Thymus (tissue), 11 donors: Measurements from ENCODE around the gene ABCD3. TPM values are rescaled to one million over a fixed set of nuclear protein-coding genes. Genes with fewer than 3 reads are reported as not detected.
"Not testable (repeated sequence)": the region's sequence is repeated elsewhere in the genome, so short reads cannot be mapped to it uniquely, and the experiment has no call there.

Experiments used
- DNase-seq, 9 donors: peaks; one replicate each; pipeline ENCODE4 v3.0.0-alpha.2; 2013; ENCODE audit warnings: low spot score in 9 of 9, low read depth in 6 of 9, missing footprints in 1 of 9
- H3K27ac ChIP-seq, 2 donors: one replicate each; pipeline ENCODE4 v1.5.1; 2013; ENCODE audit warnings: control low read depth in 1 of 2, low read depth in 1 of 2, low read length in 1 of 2, mild to moderate bottlenecking in 1 of 2, moderate library complexity in 1 of 2
- H3K27me3 ChIP-seq, 2 donors: one replicate each; pipeline ENCODE4 v1.5.1; 2013; ENCODE audit warnings: low read length in 1 of 2; ENCODE audit not compliant: control insufficient read depth in 2 of 2, insufficient read depth in 1 of 2
- H3K36me3 ChIP-seq, 2 donors: one replicate each; pipeline ENCODE4 v1.5.1; 2013; ENCODE audit warnings: low read length in 1 of 2, mild to moderate bottlenecking in 1 of 2, moderate library complexity in 1 of 2; ENCODE audit not compliant: control insufficient read depth in 2 of 2, insufficient read depth in 2 of 2
- H3K4me1 ChIP-seq, 2 donors: one replicate each; pipeline ENCODE4 v1.5.1; 2013; ENCODE audit warnings: low read length in 2 of 2; ENCODE audit not compliant: control insufficient read depth in 2 of 2, insufficient read depth in 2 of 2
- H3K4me3 ChIP-seq, 2 donors: one replicate each; pipeline ENCODE4 v1.5.1; 2013; ENCODE audit warnings: low read length in 2 of 2, control low read depth in 1 of 2, mild to moderate bottlenecking in 1 of 2
- H3K9me3 ChIP-seq, 2 donors: one replicate each; pipeline ENCODE4 v1.5.1; 2013; ENCODE audit warnings: low read length in 1 of 2, mild to moderate bottlenecking in 1 of 2; ENCODE audit not compliant: control insufficient read depth in 2 of 2, insufficient read depth in 1 of 2
- WGBS: extraction: QIAGEN DNeasy Blood & Tissue Kit; methylation state at CpG from one replicate; pipeline ENCODE4 v1.1.7; 2013; 5-methylcytosine and 5-hydroxymethylcytosine counted together
- polyA plus RNA-seq: library from polyadenylated mRNA; stranded (reverse); fragments of 200-250 nt; gene quantifications from one replicate; pipeline ENCODE4 v1.2.3, GENCODE V29; 2013
- total RNA-seq: library from RNA; stranded (reverse); fragments of 120-200 nt; gene quantifications from one replicate; pipeline ENCODE4 v1.2.4, GENCODE V29; 2013
- donor health status: healthy.

The ABCD3 gene
- total and polyA plus RNA-seq, 2 donors = 84.2 to 92.7 TPM

GRCh38 chr1:94565901-94566300 lies 147.7 kb downstream of the ABCD3 start:
- Histone ChIP-seq H3K9me3 (no peaks in the 10 kb centered on the region), H3K36me3 (no peaks in the 10 kb centered on the region), H3K4me3 (no peak overlapping the region), H3K27me3 (no peaks in the 10 kb centered on the region), H3K4me1 (no peaks in the 10 kb centered on the region), H3K27ac (no peak overlapping the region)
- 97% methylated on average over 2 of the region's 2 CpGs for WGBS
- no peak for DNase-seq

- WGBS = 78% methylated on average over 5 of the region's 5 CpGs
- not testable (repeated sequence) for H3K4me1 ChIP-seq, H3K27me3 ChIP-seq, H3K4me3 ChIP-seq, DNase-seq, H3K36me3 ChIP-seq, H3K9me3 ChIP-seq
- H3K27ac ChIP-seq = peak overlapping the region in 1 of 2 donors; percentile 18
These were observed 148.2 kb downstream of the ABCD3 start for GRCh38 chr1:94566436-94566835.

- H3K27ac ChIP-seq, H3K4me3 ChIP-seq, H3K9me3 ChIP-seq, H3K4me1 ChIP-seq, H3K36me3 ChIP-seq, H3K27me3 ChIP-seq, DNase-seq: not testable (repeated sequence)
- WGBS = 97% methylated on average over 2 of the region's 2 CpGs
These were observed 149.9 kb downstream of the ABCD3 start for GRCh38 chr1:94567975-94568607.

Other genes starting within 250 kb of the ABCD3 start
- 5.4 TPM for gene ARHGAP29, start 180.8 kb upstream of the ABCD3 start, total RNA-seq
- gene ARHGAP29, start 180.8 kb upstream of the ABCD3 start, polyA plus RNA-seq = 10.8 TPM
- 0.61 TPM for gene F3, start 123.4 kb downstream of the ABCD3 start, total RNA-seq
- gene F3, start 123.4 kb downstream of the ABCD3 start, polyA plus RNA-seq = 141 TPM